AG04449 (cell line): ENCODE results near the gene LCN15.
A peak's percentile ranks its signal among the peaks of the same experiment; 100 is the strongest.
"Not testable (repeated sequence)": the region's sequence is repeated elsewhere in the genome, so short reads cannot be mapped to it uniquely, and the experiment has no call there.

ENCODE experiments used
- CTCF ChIA-PET: fragments of 350-600 bp; formaldehyde crosslinking; extraction: SDS; loops from one replicate; lab custom pipeline; 2021; ENCODE audit warnings: antibody characterized with exemption; lab: Yijun Ruan, JAX
- POLR2A ChIA-PET: fragments of 400-600, 350-600 bp; formaldehyde crosslinking; extraction: SDS; loops from one replicate; lab custom pipeline; 2020; ENCODE audit warnings: antibody characterized with exemption, inconsistent platforms; lab: Yijun Ruan, JAX
- DNase-seq: peaks from one replicate; pipeline ENCODE4 v3.0.0-alpha.2; 2010; ENCODE audit warnings: low read depth, low spot score
- H3K4me3 ChIP-seq: 2 replicates; pipeline ENCODE4 v1.5.1; 2011; ENCODE audit warnings: low read depth, mild to moderate bottlenecking, control low read depth, low read length
- TF ChIP-seq, protein P1 (sequence below): IDR thresholded peaks from one replicate; pipeline ENCODE4 v1.5.1; 2011; ENCODE audit warnings: mild to moderate bottlenecking, moderate library complexity, low read length, control low read depth, inconsistent platforms; ENCODE audit not compliant: insufficient read depth; ENCODE audit errors: missing control alignments

LCN15 gene

DNA sequence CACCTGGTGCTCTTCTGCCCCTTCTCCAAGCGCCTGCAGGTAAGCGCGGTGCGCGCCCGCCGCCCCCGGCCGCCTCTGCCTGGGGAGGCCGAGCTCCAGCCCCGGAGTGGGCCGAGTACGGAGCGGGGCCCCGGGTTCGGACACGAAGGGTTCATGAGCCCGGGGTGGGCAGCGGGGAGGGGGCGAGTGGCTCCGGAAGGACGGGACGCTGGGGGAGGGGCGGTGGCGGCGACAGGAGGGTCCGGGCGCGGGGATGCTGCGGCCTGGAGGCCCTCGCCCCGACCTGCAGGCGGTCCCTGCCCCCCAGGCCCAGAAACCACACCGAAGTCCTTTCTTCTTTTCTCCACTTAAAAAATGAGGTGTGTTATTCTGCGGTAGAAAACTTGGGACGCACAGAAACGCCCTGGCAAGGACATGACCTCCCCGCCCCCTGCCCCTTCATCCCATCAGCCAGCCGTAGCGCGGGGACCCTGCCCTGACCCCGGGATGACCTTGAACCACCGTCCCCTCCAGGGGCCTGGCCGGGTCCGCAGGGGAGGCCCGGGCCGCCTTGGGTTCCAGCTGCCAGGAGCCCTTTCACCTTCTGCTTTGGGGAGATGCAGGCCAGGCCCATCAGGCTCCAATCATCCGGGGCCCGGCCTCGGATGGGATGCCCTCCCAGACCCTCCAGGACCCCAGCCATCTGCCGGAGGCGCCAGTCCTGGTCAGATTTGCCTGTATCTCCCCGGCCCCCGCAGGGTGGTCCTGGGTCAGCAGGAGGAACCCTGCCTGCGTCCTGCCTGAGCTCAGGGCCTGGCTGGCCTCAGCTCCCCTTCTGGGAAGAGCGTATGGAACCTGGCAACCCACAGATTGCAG is 51.4 kb downstream of the LCN15 start:
- ChIA-PET CTCF (interaction anchor here (0.6 to 4.4 kb wide), 2 partner anchors 15 to 1656 kb away, joined by 3 to 27 read pairs; no protein-coding TSS in a partner anchor), POLR2A (interaction anchor here (1.9 to 2.5 kb wide), 2 partner anchors 10 to 15 kb away, joined by 6 to 17 read pairs; no protein-coding TSS in a partner anchor)
- peak overlapping the region; percentile 34 for H3K4me3 ChIP-seq
- TF ChIP-seq, protein P1, sequence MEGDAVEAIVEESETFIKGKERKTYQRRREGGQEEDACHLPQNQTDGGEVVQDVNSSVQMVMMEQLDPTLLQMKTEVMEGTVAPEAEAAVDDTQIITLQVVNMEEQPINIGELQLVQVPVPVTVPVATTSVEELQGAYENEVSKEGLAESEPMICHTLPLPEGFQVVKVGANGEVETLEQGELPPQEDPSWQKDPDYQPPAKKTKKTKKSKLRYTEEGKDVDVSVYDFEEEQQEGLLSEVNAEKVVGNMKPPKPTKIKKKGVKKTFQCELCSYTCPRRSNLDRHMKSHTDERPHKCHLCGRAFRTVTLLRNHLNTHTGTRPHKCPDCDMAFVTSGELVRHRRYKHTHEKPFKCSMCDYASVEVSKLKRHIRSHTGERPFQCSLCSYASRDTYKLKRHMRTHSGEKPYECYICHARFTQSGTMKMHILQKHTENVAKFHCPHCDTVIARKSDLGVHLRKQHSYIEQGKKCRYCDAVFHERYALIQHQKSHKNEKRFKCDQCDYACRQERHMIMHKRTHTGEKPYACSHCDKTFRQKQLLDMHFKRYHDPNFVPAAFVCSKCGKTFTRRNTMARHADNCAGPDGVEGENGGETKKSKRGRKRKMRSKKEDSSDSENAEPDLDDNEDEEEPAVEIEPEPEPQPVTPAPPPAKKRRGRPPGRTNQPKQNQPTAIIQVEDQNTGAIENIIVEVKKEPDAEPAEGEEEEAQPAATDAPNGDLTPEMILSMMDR: no peak
- DNase-seq: no peak

DNA sequence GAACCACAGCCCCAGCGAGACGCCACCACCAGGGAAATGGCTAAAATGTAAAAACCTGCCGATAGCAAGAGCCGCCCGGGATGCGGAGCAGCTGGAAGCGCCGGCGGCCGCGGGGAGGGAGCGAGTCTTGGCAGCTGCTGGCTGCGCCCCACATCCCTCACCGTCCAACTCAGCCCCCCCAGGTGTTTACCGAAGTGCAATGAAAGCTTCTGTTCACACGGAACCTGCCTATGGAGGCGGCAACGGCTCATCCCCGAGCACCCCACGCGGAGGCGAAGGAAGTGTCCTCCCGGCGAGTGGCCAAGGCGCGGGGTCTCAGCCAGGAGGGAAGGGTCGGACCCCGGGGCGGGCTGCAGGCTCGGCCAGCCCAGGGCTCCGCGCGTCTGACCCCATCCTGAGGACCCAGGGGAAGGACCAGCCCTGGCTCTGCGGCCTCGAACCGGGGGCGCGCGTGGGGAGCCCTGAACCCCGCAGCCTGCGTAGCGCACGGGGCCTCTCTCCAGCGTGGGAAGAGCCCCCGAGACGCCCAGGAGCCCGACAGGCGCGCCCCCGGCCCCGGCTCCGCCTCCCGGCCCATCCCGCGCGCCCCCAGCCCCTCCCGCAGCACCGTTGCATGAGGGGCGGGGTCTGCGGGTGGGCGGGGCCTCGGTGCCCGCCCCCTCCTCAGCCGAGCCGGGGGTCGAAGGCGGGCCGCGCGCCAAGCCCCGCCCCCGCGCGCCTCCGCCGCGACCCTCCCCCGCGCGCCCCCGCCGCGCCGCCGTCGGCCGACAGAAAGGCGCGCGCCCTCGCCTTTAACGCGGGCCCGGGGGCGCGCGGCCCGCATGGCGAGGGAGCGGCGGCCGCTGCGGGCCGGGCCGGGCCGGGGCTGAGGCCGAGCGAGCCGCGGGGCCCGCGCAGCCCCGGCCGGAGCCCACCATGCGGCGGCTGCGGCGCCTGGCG is 52.3 kb downstream of the LCN15 start, which contains the start of gene DIPK1B:
Gene DIPK1B, plus strand, starts transcription at position 822 of the 939 bp plus-strand sequence. Its CDS starts 94 bp downstream, at position 916.
- ChIA-PET CTCF (interaction anchor here (1.0 to 4.4 kb wide), 2 partner anchors 9 to 16 kb away, joined by 3 to 27 read pairs; no protein-coding TSS in a partner anchor), POLR2A (interaction anchor here (1.9 kb wide), 1 partner anchor 10 kb away, joined by 6 read pairs; no protein-coding TSS in a partner anchor)
- TF ChIP-seq, protein P1: no peak
- peak within 1 kb of the TSS; percentile 34 for H3K4me3 ChIP-seq
- DNase-seq: no peak

DNA sequence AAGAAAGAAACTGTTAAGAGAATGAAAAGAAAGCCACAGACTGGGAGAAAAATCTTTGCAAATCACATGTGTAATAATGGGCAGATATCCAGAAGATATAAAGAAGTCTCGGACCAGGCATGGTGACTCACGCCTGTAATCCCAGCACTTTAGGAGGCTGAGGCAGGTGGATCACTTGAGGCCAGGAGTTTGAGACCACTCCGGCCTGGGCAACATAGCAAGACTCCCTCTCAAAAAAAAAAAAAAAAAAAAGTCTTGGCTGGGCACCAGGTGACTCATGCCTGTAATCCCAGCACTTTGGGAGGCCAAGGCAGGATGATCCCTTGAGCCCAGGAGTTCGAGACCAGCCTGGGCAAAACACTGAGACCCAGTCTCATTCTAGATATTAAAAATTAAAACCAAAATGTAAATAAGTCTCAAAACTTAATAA is 53.1 kb downstream of the LCN15 start:
- DNase-seq, H3K4me3 ChIP-seq: not testable (repeated sequence)
- POLR2A ChIA-PET: interaction anchor here (0.7 kb wide), 2 partner anchors 11 to 32 kb away, joined by 3 read pairs; no protein-coding TSS in a partner anchor
- CTCF ChIA-PET: interaction anchor here (1.0 kb wide), 2 partner anchors 9 to 39 kb away, joined by 3 read pairs; no protein-coding TSS in a partner anchor

DNA sequence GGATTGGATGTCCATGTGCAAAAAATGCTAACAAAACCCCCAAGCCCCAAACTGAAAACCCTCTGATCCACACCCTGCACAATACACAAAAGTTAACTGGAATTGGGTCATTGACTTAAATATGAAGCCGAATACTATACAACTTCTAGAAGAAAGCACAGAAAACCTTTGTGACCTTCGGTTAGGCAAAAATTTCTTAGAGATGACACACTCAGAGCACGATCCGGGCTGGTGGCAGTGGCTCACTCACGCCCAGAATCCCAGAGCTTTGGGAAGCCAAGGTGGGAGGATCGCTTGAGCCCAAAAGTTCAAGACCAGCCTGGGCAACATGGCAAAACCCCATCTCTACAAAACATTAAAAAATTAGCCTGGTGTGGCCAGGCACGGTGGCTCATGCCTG is 53.8 kb downstream of the LCN15 start:
- TF ChIP-seq, protein P1: no peak
- POLR2A ChIA-PET: interaction anchor here (0.7 kb wide), 2 partner anchors 10 to 31 kb away, joined by 3 read pairs; no protein-coding TSS in a partner anchor
- no peak overlapping the region for H3K4me3 ChIP-seq
- CTCF ChIA-PET: interaction anchor here (1.0 kb wide), 1 partner anchor 38 kb away, joined by 3 read pairs; no protein-coding TSS in a partner anchor
- no peak for DNase-seq
